NCI-H128 (cell line): ENCODE measurements around the gene GPR107.

Experiments
- DNase-seq: peaks from one replicate; lab custom pipeline; 2025; ENCODE audit not compliant: unreplicated experiment; lab: John Stamatoyannopoulos, UW

GPR107 gene

GRCh38 chr9:130107234-130107861 is 53.6 kb downstream of the GPR107 start:
- DNase-seq = peak; percentile 57

DNA sequence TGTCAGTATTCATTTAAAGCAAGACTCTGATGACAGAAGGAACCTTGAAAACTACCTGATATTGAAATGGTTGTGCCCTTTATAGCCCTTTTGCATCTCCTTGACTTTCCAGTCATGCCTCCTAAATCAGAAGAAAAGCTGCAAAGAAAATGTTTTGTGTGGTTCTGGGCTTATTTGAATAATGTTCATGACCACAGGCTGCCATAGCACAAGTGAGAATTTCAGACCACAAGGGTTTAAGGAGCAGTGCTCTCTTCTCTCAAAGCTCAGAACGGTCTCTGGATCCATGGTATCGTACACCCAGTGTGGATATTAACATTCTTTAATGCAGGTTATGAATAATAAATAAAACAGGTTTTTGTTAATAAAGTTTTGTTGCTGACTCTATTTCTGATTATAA is 54.2 kb downstream of the GPR107 start:
- DNase-seq = no peak

- no peak for DNase-seq
Observed at GRCh38 chr9:130110166-130110565, 56.5 kb downstream of the GPR107 start.

DNA sequence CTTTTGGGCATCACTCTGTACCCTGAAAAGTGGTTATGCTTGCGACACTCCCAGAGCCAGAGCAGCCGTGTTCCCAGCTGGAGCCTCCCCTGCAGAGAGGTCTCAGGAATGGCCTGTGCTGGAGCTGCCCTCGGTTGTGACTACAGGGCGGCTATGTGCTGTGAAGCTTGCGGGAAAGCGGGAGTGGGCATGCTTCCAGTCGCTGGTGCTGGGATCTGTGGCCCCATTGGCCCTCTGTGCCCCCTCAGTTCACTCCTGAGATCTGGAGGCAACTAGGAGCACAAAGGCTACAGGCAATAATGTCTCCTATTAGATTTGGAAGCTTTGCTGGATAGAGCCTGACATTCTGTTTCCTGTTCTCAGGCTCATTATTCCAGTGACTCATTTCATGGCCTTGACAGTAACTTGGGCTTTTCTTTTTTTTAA is 56.9 kb downstream of the GPR107 start:
- no peak for DNase-seq

GRCh38 chr9:130111786-130112537 is 58.3 kb downstream of the GPR107 start:
- no peak for DNase-seq

DNA sequence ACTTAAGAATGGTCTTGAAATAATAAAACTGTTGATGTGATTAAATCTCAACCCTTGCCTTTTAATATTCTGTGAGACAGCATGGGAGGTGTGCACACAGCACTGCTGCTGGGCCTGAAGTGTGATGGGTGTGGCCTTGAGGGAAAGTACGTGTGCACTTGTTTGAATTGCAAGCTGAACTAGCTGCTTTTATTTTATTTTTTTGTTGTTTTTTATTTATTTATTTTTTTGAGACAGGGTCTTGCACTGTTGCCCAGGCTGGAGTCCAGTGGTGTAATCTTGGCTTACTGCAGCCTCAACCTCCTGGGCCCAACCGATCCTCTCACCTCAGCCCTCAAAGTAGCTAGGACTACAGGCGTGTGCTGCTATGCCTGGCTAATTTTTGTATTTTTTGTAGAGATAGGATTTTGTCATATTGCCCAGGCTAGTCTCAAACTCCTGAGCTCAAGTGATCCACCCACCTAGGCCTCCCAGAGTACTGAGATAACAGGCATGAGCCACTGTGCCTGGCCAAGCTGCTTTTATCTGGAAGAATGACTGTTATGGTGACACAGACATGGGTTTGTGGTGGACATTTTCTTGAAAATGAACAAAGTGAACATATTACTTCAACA is 58.9 kb downstream of the GPR107 start:
- DNase-seq = no peak

DNA sequence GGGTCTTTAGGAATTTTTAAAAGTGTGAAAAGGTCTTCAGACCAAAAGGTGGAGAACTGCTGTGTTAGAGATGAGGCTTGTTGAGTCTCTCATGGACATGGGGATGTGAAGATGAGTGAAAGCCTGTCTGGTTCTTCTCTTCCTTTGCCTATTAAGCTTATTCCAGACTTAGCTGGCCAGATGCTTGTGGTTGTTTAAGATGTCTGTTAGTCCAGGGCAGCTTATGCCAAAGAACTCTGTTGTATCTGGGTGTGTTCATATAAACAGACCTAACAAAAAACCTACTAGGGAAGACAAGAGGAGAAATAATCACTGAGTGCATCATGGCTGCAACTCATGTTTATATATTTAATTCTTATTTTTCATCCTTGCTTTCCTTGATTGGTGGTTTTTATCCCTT is 61.0 kb downstream of the GPR107 start:
- no peak for DNase-seq

DNA sequence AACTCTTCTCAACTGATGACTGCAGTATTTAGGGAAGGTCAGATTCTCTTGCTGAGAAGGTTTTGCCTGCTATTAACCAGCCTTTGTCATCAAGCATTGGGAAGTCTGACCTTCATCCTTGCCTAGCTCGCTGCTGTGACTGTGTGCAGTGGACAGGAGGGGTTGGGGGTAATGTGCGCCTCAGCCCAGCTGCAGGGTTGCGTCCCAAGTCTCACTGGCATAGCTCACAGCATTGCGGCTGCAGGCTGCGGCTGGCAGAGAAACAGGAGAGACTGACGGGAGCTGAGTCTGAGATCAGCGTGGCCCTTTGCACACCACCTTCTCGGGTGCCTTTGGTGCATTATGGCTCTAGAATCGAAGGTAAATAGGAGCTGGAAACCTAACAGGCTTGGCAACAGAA is 62.6 kb downstream of the GPR107 start:
- DNase-seq = no peak

GRCh38 chr9:130117376-130117775 is 63.7 kb downstream of the GPR107 start:
- no peak for DNase-seq

DNA sequence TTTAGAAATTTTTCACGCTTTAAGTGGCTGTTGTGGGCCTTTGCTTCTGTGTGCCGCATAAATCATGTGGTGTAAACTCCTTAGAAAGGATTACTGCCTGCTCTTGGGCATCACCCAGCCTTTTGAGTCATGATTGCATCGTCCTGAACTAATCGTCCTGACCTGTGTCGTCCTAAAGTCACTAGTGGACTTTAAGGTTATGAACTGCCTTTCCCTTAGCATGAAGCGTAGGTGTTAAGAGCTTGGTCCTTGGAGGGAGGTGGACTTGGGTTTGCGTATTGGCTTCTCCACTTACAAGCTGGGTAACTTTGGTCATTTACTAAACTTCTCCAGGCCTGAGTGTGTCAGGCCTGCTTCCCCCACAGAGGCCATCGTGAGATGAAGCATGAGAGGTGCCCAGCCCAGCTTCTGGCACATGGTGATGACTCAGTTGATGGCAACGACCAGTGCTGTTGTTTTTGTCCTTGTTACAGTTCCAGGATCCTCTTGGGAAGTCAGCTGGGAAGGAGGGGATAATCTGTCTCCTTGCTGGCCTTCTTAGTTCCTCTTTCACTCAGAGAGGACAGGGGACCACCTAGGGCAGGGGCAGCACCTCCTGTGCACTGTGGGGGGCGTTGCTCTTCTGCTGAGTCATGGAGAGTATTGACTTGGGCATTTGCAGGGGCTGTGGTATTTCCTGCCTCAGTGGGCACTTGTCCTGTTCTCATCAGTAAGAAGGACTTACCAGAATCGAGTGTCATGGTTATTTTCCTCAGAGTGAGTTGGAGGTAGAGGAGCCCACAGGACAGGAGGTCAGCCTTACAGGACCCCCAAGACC is 64.3 kb downstream of the GPR107 start:
- DNase-seq = no peak

GRCh38 chr9:130118841-130119518 is 65.3 kb downstream of the GPR107 start:
- peak; percentile 81 for DNase-seq

DNA sequence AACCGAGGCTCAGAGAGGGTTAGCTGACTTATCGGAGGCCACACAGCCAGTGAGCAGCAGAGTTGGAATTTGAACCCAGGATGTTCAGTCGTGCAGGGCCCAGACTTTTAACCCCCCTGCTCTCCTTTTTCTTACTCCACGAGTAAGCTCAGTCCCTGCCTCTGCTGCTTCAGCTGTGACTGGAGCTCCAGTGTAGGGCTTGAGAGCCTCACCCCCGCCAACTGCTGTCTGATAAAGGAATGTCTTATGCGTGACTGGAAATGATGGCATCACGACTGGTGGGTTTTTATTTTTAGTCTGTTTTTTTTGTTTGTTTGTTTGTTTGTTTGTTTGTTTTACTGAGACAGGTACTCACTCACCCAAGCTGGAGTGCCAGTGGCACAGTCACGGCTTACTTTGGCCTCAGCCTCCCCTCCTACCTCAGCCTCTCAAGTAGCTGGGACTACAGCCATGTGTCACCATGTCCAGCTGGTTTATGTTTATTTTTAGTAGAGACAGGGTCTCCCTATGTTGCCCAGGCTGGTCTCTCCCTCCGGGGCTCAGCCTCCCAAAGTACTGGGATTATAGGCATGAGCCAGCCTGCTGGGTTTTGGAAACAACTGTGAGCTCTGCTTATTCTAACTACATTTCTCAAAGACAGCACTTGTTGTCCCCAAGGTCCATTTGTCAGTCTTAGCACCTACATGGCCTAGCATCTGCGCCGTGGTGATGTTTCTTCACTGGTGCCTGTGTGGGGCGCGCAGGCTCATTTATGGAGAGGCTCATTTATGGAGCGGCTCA is 66.0 kb downstream of the GPR107 start:
- no peak for DNase-seq

DNA sequence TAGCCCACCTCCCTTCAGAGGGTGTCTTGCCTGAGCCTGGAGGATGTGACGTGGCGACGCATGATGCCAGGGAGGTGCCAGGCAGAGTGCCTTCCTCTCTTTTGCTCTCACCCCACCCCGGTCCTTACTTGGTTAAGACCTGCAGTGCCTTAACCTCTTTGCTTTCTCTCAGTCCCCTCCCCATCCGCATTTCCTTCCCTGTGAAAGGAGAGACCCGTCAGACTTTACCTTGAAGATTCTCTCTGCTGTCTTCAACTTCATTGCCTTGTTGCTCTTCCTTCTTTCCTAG is 66.5 kb downstream of the GPR107 start:
- no peak for DNase-seq

- no peak for DNase-seq
Observed at GRCh38 chr9:130120832-130121231, 67.1 kb downstream of the GPR107 start.

GRCh38 chr9:130122456-130122855 is 68.8 kb downstream of the GPR107 start:
- DNase-seq = no peak

- no peak for DNase-seq
Observed at GRCh38 chr9:130124085-130124860, 70.6 kb downstream of the GPR107 start.

DNA sequence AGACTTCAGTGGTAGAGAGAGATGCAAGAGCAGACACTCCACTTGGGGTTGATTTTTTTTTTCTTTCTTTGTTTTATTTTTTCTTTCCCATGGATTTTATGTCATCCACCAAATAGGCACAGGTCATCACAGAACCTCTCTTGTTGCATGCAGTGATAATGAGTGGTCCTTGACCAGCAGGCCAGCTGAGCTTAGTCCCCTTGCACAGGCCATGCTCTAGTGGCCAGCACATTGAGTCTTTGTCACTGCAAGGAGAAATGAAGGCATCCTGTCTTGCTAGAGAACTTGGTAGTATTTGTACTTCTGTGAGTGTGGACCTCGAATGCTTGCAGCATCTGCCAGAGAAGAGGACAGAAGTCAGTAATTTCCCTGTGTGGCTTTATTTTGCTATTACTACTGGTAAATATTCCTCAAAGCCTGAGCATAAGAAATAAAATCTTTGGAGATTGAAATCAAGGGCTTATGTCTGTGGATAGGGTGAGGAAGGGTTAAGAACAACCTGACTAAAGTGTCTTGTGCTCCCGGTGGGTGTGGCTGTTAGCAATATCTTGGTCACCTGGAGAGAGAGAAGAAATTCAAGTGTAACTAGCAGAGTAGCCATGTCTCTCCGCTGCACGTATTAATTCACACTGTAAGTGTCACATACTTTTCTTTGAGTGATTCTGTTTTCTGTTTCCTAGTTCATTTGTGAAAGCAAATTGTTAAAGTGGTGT is 73.2 kb downstream of the GPR107 start:
- no peak for DNase-seq

- no peak for DNase-seq
Observed at GRCh38 chr9:130128251-130128650, 74.5 kb downstream of the GPR107 start.
